C4-2B (cell line): ENCODE results near the gene UTF1.

Source experiments
- CTCF ChIP-seq: fragments of 450-650 bp; conservative IDR thresholded peaks from 2 replicates; pipeline ENCODE4 v1.5.1; 2017; ENCODE audit warnings: mild to moderate bottlenecking
- ZFX ChIP-seq: fragments of 450-650 bp; IDR thresholded peaks from 2 replicates; pipeline ENCODE4 v1.6.1; 2017

GRCh38 chr10:133221331-133221730 lies 8.7 kb upstream of the UTF1 start:
- no peak for TF ChIP-seq CTCF
- no peak for TF ChIP-seq ZFX
